Stimulated activated CD8-positive, alpha-beta memory T cell treated with anti-CD3 and anti-CD28 coated beads, Interleukin-12 subunit alpha, Interleukin-12 subunit beta, amount 100 ng/mL, for 4 hours (primary cell): ENCODE data around the gene NSG1.

ENCODE experiments used
- DNase-seq: peaks from one replicate; pipeline ENCODE4 v3.0.0-alpha.2; 2020; ENCODE audit warnings: low read depth

The NSG1 gene

DNA sequence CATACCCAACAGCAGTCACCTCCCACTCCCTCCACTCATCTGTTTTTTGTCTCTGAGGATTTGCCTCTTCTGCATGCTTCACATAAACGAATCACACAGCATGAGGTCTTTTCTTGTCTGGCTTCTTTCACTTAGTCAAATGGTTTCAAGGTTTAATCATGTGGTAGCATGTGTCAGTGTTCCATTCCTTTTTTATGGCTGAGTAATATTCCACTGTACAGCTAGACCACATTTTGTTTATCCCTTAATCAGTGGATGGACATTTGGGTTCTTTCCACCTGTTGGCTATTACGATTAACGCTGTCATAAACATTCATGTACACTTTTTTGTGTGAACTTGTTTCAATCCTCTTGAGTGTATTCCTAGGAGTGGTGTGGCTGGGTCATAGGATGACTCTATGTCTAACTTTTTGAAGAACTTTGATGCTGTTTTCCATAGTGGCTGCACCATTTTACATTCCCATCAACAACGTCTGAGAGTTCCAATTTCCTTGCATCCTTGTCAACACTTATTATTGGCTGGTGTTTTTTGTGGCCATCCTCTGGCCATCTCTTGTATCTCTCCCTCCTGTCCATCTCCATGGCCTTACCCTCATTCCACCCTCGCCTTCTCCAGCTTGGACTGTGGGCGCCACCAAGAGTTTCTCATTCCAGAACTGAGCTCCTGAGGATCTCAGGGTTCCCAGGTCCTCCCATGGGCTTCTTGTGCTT is 12.4 kb upstream of the NSG1 start:
- no peak for DNase-seq

DNA sequence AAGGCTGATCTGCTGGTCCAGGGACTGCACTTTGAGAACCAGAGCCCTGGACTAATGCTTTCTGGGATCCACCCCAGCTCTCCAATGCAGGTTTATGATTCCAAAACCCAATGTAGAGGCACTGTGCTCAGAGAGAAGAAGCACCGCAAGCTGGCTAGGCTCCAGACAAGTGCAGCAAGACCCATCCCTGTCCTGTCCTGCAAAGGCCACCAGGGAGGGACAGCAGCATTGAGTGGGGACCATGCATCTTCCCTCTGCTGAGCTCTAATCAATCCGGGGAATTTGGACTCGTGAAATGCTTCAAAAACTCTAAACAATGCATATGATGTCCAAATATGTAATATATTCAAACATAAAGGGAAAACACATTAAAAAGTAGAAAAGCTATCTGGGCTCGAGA is 10.8 kb upstream of the NSG1 start:
- DNase-seq = no peak

DNA sequence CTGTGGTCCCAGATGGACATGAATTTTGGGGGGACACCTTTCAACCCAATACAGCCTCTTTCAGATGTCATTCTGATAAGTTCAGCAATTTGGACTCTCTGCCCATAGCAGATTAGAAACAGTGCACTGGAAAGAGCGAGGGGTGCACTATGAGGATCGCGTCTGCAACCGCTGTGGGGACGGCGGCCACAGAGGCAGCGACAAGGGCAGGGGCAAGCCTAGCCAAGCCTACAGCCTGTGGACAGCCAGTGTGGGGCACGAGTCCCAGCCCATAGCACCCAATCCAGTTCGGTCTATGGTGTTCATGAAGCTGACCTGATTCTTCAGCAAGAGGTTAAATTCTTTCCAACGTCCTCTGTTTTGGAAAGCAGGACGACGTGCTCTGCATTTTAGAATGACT is 9.7 kb upstream of the NSG1 start:
- DNase-seq = no peak

DNA sequence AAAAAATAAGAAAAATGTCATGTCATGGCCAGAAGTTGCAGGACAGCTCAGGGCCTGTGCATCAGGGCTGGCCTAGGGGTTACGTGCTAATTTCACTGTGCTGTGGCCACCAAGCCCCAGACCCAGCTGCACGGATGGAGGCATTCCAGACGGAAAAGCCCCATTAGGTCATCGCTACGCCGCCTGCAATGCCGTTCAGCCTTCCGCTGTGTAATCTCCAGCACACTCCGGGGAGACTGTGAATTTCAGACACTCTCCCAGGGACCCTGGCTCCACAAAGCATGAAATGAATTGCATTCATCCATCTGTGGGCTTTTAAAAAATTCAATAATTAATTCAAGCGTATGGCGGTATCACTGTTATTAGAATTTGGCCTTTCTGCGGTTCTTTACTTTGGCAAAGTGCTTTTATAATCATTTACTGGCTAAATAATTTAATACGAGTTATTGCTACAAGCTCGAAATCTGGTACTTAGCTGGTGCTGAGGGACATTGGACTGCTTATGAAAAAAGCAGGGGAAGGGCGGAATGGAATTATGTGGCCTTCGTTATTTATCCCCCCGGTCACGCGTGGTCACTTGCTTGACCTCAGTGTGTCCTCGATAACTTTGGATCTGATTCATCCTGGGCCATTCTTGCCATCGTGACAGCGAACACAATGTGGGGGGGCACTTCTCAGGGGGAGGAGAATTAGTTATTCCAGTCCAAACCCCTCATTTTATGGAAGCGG is 9.0 kb upstream of the NSG1 start:
- no peak for DNase-seq

DNA sequence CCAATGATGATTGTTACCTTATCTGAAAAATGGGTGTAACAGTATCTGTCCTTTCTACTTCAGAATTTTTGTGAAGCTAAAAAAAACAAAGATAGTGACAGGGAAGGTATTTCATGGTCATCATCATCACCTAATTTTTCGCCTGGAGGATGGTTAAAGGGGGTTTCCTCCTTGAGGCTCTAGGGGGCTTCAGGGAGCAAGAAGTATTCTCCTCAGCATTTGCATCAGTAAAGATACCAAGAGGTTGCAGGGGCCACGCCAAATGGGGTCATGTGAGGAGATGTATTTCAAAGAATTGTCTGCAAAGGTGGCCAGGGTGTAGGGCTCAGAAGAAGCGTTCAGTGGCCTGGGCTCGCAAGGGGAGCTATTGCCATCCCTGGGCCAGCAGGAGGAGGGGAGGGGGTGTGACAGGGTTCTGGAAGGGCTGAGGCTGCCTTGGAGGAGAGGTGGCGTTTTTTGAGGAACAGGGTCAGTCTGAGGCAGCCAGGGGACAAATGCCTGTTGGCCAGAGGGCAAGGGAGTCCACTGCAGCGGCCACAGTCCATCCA is 7.3 kb upstream of the NSG1 start:
- DNase-seq = no peak

DNA sequence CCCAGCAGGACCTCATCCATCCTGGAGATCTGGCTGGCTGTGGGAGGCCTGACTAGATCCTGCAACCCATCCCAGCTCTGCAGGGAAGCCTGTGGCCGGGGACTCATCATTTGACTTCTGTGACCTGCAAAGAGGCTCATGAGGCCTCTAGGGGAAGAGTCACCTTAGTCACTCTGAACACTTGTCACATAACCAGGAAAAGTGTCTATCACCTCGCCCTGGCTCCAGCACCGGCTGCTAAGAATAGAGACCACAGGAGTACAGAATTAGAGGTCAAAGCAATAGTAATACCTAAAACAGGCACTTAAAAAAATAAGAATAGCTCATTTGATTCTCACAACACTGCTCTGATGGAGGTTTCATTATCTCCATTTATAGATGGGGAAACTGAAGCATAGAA is 3.8 kb upstream of the NSG1 start:
- DNase-seq = no peak

DNA sequence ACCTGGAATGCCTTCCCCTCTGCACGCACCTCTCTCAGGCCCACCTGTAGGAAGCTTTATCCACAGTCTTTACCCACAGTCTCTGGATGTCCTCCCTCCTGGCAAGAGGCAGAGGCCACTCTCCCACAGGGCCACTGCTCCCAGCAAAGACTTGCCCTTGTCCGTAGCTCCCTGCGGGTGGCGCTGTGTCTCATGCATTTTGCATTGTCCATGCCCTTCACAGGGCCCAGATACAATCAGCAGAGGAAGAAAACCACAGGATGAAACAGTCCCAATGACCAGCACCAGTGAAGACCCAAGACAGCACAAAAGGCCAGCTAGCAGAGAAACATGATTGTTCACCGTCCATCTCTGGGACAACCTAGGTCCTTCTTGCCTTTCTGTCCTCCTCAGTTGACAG is 2.1 kb upstream of the NSG1 start:
- no peak for DNase-seq

DNA sequence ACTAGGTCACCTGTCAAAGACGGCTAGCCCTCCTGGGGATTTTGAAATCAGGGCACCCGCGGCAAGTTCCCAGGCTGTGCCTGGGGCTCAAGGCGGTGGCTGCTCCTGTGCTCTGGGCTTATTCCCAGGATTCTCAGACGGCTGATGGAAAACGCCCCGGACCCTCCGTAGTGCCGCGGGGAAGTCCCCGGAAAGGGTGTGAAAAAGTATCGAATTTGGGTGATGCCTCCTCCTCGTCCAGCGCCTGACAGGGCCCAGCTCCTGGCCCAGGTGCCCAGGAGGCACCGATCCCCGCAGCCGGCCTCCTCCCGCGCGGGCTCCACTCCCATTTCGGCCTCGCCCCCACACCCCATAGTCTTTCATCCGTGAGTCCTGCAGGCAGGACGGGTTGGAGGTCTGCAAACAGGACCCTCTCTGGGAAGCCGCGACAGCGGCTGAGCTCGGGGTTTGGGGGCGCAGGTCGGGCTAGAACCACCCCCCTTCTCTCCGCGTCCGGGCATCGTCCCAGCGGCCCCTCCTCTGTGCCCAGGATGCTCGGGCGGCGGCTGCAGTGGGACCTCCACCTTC is 1.1 kb upstream of the NSG1 start:
- DNase-seq = no peak

DNA sequence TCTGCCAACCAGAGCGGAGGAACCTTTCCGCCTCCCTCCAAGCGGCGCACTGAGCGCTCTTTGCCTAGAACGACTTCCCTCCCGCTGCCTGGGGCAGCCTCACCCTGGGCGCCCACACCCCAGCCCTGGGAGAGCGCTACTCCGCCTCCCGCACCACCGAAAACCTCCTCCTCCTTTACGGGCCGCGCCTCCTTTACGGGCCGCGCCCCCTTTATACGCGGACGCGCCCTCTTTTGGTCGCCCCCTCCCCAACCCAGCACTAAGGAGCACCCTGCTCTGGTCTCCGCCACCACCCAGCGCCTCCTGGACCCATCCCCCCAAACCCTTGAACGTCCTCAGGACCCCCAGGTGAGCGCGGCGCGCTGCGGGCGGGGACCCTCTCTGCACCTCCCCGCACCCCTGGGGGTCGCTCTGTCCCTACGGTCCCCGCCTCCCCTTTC is 586 bp upstream of the NSG1 start:
- no peak for DNase-seq

DNA sequence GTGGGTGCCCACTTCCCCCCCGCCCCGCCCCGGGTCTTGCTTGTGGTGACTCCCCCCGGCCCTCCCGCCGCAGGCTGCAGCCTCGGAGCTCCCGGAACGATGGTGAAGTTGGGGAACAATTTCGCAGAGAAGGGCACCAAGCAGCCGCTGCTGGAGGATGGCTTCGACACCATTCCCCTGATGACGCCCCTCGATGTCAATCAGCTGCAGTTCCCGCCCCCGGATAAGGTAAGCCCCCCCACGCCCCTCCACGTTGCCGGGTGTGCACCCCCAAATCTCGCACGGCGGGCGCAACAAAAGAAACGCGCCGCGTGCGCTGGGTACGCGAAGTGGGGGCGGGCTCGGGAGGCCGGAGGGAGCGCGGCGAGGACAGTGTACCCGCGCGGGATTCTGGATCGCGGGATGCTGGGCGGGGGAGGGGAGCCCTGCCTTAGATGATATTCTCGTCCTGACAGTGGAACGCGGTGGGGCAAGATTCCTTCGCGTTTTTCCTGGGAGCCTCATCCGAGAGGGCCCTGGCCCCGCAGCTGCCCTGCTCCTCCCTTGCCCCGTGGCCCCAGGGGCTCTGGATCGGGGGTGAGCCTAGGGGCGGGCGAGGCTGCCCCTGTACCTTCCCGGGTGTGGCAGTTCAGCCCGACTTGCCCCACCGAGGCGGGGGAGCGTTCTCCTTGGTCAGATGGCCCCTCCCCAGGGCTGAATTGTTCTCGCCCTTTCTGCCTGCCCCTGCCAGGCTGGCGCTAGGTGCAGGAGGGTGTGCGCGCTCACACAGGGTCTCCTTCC is 819 bp downstream of the NSG1 start:
- DNase-seq = no peak

DNA sequence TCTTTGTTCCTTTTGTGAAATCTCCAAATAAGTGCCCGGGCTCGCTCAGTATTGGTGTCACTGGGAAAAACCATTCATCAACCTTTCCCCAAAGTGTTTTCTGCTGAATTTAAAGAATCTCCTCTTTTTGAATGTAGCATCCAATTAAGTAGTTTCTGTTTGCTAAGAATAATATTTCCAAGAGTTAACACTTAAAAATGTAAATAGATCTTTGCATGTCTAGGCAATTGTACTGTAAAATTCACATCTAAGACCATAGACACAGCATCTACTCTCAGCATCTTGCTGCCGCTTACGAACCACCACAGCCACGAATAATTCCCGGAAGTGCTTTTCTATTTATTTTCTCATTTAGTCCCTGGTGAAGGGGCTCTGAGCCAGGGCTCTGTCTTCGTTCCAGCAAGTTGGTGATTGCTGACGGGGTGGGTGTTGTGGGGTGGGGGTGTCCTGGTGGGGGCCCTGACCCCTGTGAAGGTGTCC is 1.4 kb downstream of the NSG1 start:
- no peak for DNase-seq

DNA sequence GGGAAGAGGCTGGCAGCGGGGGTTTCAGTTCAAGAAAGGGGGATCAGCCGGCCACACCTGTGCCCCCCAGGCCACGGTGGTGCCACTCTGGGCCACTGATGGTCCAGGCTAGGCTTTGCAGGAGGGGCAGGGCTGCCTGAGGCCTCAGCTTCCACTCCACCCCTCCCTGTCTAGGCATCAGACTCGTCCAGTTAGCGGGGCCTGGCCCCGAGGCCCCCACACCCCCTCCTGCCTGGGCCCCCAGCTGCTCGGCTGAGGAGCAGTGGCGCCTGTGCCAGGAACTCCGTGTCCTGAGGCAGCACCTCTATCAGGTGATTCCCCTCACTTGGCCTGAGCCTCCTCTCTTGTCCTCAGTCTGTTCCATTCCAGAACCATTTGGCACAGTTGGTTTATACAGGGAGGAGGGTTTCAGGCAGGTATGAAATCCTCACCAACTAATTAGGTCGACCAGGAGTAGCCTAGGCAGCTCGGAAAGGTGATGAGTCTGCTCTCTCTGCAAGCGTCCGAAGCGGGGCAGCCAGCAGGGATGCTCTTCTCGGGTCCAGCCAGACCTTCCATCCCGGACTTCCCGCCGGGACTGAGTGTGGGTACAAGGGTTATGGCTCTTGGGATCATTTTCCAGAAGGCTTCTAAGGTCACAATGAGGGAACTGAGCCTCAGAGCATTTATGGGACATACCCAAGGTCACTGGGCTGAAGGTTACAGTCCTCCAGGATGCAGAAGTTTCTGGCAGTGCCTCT is 2.1 kb downstream of the NSG1 start:
- no peak for DNase-seq

DNA sequence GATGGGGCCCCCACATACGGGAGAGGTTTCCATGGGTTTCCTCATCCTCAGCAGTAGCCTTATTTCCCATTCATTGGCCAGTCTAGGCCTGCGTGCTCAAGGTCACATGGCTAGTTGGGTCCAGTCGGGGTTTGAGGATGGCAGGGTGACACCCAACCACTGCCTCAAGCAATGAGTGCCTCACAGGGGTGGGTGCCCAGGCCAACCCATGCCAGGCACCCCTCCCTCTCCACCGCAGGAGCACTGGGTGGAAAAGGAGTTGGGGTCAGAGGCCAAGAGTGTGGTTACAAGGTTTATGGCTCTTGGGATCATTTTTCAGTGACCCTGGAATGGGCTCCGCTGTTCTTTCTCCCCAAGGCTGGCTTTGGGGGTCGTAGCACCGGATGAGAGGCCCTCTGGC is 3.1 kb downstream of the NSG1 start:
- DNase-seq = no peak

DNA sequence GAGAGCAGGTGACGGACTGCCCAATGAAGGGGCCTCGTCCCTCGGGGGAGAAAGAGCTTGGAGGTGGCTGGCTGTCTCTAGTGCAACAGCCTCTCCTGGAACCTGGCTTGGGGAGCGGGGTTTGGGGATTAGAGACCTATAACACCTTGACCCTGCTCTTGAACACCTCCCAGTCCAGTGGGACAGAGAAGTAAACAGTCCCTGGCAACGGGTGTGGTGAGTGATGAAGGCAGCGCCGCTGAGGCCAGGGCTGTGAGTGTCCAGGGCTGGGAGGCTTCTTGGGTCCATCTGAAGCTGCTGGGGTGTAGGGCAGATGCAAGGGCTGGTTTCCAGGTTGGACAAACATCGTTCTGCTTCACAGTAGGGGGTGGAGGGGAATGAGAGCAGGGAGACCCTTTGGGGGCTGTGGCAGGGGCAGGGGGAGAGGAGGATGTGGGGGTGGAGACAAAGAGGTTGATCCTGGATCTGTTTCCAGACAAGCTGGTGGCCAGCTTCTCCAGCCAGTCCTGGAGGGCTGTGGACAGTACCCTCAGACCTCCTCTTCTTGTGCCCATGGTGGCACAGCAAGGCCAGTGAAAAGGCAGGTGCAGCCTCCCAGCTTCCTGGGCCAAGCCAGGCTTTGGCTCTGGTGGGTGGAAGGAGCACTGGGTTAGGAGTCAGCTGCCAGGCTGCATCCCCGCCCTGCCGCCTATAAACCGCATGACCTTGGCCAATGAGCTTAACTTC is 3.8 kb downstream of the NSG1 start:
- DNase-seq = no peak

DNA sequence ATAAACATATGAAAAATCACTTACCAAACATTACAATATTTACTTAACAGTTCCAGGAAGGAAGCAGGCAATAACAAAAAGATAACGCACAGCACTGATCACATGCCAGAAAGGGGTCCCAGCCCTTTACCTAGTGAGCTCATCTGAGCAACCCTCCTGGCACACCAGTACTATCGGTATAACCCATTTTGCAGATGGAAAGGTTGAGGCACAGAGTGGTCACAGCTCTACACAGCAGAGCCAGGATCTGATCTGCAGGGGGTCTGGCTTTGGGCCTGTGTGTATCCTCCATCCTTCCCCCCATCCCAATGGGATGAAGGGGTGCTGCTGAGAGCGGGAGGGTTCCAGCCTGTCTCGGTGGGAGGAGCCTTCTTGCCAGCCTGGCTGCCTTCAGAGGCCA is 5.0 kb downstream of the NSG1 start:
- DNase-seq = no peak

DNA sequence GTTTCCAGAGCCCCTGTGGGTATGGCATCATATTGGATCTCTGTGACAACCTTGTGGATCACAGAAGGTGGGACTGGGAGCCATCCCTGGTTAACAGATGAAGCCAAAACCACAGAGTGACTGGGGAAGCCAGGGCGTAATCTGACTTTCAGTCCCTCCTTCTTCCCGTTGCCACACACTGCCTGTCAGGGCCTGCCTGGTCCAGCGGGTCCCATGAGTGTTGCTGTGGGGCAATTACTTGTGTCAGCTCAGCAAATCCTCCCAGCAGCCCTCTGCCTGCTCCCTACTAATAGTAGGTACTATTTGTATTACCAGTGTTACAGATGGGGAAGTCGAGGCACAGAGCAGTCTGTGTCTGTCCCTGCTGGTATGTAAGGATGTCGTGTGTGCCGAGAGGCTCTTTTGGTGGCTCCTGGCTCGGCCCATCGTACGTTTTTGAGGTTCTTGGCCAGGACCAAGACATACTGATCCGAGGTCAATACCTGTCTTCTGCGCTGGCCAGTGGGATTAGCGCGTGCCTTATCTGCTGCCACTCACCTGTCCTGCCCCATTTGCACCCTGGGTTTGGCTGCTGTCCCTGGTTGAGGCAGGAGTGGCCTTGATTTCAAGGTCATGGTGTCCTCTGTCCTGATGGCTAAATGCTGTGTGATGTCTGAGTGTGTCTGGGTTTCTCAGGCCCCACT is 5.7 kb downstream of the NSG1 start:
- no peak for DNase-seq

DNA sequence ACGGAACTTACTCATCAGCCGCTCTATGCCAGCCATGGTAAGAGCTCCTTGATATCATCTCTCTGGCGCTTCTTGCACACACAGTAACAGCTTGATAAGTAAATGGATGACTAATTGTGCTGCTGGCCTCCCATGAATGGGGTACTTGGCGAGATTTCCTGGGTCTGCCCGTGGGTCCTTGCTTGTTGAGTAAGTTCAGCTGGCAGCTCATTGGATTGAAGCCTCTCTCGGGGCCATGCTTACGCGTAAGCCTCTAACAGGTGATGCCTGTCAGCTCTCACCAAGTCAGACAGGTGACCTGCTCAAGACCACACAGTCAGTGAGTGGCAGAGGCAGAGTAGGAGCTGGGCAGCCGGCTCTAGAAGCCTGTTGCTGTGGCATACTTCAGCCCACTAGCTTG is 7.7 kb downstream of the NSG1 start:
- no peak for DNase-seq

DNA sequence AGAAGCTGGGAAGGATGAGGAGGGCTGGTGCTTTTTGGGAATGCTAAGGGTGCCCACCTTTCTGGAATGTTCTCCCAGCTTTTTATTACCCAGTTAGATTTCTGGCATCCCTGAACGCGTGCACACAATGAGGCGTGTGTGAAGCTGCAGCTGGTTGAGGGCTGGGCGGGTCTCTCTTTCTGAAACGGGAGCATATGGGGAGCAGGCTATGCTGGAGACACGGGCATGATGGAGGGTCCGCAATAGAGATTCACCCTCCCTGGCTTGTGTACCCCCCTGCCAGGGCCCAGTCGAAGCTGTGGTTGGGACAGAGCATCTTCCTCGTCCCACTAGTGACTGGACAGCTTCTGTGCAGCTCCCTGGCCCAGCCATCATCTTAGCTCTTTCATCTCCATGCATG is 8.5 kb downstream of the NSG1 start:
- no peak for DNase-seq

DNA sequence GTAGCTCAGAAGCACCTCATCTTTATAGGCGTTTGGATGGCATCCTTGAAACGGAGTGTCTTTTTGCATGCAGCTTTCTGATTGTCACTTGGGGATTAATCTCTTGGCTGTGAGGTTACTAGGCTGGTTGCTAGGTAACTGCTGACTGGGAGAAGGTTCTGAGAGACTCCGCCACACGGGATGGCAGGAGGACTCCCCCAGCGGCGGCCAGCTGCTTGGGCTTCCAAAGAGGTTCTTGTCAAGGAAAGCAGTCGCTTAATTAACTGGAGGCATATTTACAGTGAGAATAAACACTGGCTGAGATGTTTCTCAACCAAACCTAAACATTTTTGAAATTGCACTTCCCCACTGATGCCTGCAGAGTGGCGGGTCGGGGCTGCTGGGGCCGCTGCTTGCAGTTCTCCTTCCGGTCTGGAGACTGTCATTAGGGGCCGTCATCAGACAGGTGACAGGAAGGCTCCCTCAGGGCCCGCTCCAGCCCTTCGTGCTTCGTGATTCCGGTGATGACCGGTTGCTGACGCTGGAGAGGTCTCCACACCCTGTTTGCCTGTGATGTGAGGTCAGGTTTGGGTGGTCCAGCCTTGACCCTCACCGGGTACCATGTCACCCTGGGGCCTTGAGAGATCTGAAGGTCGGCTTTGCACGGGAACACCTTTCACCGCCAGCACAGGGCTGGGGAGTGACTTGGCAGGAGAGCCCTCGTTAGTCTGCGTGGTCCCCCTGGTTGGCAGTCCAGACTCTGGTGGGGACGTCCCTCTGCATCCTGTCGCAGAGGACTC is 9.1 kb downstream of the NSG1 start:
- no peak for DNase-seq
